ENCODE measurements around the gene LEMD1.
"Not testable (repeated sequence)": the region's sequence is repeated elsewhere in the genome, so short reads cannot be mapped to it uniquely, and the experiment has no call there.

The LEMD1 gene

DNA sequence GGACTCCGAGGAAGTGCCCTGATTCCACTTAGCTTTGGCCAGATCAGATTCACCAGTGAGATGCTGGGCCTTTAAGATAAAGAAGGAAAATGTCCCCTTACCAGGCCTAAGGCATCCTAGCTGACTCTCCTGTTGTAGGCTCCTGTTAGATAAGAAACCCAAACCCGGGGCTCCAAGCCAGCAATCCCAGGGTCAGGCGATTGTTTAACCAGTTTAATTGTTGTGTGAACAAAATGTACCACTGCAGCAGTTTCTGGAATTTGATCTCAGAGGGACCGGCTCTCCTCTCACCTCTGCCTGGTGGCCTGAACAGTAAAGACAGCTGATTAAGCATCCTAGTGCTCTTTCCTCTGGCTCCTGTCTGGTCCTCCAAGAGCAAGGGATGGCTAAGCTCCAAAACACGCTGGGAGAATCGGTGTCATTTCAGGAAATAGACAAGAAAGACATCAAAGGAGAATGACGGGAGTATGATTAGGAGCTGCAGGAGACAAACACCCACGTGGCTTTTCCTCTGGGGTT is 55.9 kb downstream of the LEMD1 start:
- TF ChIP-seq, protein P1, sequence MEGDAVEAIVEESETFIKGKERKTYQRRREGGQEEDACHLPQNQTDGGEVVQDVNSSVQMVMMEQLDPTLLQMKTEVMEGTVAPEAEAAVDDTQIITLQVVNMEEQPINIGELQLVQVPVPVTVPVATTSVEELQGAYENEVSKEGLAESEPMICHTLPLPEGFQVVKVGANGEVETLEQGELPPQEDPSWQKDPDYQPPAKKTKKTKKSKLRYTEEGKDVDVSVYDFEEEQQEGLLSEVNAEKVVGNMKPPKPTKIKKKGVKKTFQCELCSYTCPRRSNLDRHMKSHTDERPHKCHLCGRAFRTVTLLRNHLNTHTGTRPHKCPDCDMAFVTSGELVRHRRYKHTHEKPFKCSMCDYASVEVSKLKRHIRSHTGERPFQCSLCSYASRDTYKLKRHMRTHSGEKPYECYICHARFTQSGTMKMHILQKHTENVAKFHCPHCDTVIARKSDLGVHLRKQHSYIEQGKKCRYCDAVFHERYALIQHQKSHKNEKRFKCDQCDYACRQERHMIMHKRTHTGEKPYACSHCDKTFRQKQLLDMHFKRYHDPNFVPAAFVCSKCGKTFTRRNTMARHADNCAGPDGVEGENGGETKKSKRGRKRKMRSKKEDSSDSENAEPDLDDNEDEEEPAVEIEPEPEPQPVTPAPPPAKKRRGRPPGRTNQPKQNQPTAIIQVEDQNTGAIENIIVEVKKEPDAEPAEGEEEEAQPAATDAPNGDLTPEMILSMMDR (IDR thresholded peaks at IDR 0.05; ENCODE audit: insufficient read depth, low read length, poor library complexity, severe bottlenecking): no peak
- H3K36me3 ChIP-seq (ENCODE audit: control insufficient read depth, insufficient read depth, low read length): no peaks in the 10 kb centered on the region
- H3K4me3 ChIP-seq (replicated peaks; ENCODE audit: low read depth, low read length): no peak overlapping the region
- no peak for DNase-seq (ENCODE audit: extremely low read depth, insufficient read length)
- peaks cover 1% of the 10 kb centered on the region; the same call in 1 of the 2 replicates for H3K27me3 ChIP-seq (replicated peaks; ENCODE audit: control insufficient read depth, insufficient read depth, low read length)

DNA sequence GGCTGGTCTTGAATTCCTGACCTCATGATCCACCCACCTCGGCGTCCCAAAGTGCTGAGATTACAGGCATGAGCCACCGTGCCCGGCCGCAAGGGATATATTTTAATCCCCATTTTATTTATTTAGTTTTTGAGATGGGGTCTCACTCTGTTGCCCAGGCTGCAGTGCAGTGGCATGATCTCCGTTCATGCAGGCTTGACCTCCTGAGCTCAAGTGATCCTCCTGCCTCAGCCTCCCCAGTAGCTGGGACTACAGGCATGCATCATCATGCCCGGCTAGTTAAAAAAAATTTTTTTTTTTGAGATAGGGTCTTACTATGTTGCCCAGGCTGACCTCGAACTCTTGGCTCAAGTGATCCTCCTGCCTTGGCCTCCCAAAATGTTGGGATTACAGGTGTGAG is 56.8 kb downstream of the LEMD1 start:
- H3K27me3 ChIP-seq (replicated peaks; ENCODE audit: control insufficient read depth, insufficient read depth, low read length); H3K4me3 ChIP-seq (replicated peaks; ENCODE audit: low read depth, low read length); H3K36me3 ChIP-seq (ENCODE audit: control insufficient read depth, insufficient read depth, low read length); DNase-seq (ENCODE audit: extremely low read depth, insufficient read length): not testable (repeated sequence)

DNA sequence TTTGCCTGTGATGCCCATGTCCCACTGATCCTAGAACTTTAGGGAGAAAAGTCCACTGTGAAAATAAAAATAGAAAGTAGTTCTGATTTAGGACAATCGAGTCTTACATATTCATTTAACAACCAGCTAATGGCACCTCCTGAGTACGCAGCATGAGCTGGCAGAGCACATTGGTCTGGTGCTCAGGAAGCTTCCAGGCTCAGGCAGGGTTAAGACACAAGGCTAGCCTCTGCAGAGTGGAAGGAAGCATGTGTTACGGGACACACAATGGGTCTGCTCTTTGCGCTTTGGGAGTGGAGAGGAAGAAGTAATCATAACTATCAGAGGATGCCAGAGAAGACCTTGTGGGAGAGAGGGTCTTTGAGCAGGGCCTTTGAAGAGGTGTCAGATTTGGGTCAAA is 61.0 kb downstream of the LEMD1 start:
- no peak for DNase-seq (ENCODE audit: extremely low read depth, insufficient read length)
- TF ChIP-seq, protein P1 (IDR thresholded peaks at IDR 0.05; ENCODE audit: insufficient read depth, low read length, poor library complexity, severe bottlenecking): no peak
- Histone ChIP-seq H3K27me3 (replicated peaks; ENCODE audit: control insufficient read depth, insufficient read depth, low read length) (0 out of 2 replicates have a peak, but pooled peaks cover 1% of the 10 kb centered on the region), H3K36me3 (ENCODE audit: control insufficient read depth, insufficient read depth, low read length) (no peaks in the 10 kb centered on the region), H3K4me3 (replicated peaks; ENCODE audit: low read depth, low read length) (no peak overlapping the region)

DNA sequence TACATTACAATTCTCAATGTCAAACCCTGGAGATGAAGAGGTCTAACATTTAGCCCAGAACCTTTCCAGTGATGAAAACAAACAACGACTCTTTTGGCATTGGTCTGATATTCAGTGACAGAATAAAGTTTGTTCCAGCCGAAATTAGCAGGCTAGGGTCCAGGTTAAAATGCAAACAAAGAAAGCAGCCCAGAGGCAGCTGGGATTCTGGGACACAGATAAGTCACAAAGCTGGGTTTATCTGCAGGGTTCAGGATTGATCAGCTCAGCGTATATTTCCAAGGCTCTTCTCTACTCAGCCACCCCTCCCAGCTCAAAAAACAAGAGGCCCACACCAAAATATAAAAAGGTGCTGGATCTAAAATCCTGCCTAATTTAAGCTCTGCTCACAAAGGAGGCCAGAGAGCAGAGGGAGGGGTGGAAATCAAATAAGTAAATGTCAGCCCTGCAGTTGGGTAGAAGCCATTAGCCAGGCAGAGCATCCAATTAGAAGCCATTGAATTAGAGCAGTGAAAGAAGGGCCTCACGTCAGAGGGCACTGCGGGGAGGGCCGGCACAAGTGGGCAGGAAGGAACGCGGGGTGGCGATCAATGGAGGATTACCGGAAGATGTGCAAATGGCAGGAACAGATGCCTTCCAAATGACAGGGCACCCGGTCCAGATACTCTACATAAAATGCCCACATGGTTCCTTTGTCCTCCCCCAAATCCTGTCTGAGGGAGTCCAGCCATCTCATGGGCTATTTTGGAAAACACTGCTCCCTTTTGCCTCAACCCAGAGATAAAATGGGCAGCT is 61.9 kb downstream of the LEMD1 start:
- TF ChIP-seq, protein P1 (IDR thresholded peaks at IDR 0.05; ENCODE audit: insufficient read depth, low read length, poor library complexity, severe bottlenecking): no peak
- no peaks in the 10 kb centered on the region for H3K36me3 ChIP-seq (ENCODE audit: control insufficient read depth, insufficient read depth, low read length)
- H3K4me3 ChIP-seq (replicated peaks; ENCODE audit: low read depth, low read length): no peak overlapping the region
- 0 out of 2 replicates have a peak, but pooled peaks cover 1% of the 10 kb centered on the region for H3K27me3 ChIP-seq (replicated peaks; ENCODE audit: control insufficient read depth, insufficient read depth, low read length)
- no peak for DNase-seq (ENCODE audit: extremely low read depth, insufficient read length)

DNA sequence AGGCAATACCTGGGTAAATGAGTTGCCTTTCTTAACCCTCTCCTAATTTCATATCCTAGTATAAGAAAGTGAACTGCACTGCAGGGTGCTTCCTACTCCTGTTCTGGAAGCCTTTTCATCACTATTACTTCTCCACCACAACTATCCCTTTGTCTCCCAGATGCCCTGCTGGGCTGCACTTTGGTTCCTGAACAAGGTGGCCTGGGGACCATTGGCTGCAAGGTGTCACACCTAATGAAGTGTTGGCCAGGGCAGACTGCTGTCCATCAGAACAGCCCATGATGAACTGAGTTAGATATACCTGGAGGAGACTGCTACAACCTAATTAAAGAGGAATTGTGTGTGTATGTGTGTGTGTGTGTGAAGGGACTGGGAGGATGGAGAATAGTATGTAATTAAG is 63.3 kb downstream of the LEMD1 start:
- TF ChIP-seq, protein P1 (IDR thresholded peaks at IDR 0.05; ENCODE audit: insufficient read depth, low read length, poor library complexity, severe bottlenecking): no peak
- 0 out of 2 replicates have a peak, but pooled peaks cover 1% of the 10 kb centered on the region for H3K27me3 ChIP-seq (replicated peaks; ENCODE audit: control insufficient read depth, insufficient read depth, low read length)
- no peak overlapping the region for H3K4me3 ChIP-seq (replicated peaks; ENCODE audit: low read depth, low read length)
- no peaks in the 10 kb centered on the region for H3K36me3 ChIP-seq (ENCODE audit: control insufficient read depth, insufficient read depth, low read length)
- no peak for DNase-seq (ENCODE audit: extremely low read depth, insufficient read length)

DNA sequence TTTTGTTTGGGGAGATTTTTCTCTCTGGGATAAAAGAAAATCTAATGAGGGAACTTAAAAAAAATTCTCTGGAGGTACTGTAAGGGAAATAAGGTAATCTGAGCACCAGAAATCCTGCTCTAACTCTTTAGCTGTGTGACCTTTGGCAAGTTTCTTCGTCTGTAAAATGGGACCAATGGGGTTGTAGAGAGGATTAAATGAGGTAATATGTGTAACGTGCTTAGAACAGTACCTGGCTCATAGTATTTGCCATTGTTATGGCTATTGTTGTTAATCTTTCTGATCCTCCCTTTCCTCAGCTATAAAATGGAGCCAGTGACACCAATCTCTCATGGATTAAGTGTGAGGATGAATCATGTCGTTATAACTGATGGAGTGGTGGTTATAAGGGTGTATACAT is 64.3 kb downstream of the LEMD1 start:
- Histone ChIP-seq H3K4me3 (replicated peaks; ENCODE audit: low read depth, low read length) (no peak overlapping the region), H3K27me3 (replicated peaks; ENCODE audit: control insufficient read depth, insufficient read depth, low read length) (0 out of 2 replicates have a peak, but pooled peaks cover 1% of the 10 kb centered on the region), H3K36me3 (ENCODE audit: control insufficient read depth, insufficient read depth, low read length) (no peaks in the 10 kb centered on the region)
- no peak for DNase-seq (ENCODE audit: extremely low read depth, insufficient read length)
- TF ChIP-seq, protein P1 (IDR thresholded peaks at IDR 0.05; ENCODE audit: insufficient read depth, low read length, poor library complexity, severe bottlenecking): no peak
